HEK293 (cell line): Measurements from ENCODE around the gene ZNF438.
A peak's percentile ranks its signal among the peaks of the same experiment; 100 is the strongest.

ENCODE experiments used
- CTCF ChIA-PET: fragments of 350-600 bp; formaldehyde crosslinking; extraction: SDS; loops from one replicate; lab custom pipeline; 2021; ENCODE audit warnings: antibody characterized with exemption; lab: Yijun Ruan, JAX
- POLR2A ChIA-PET: fragments of 300-600 bp; formaldehyde crosslinking; extraction: SDS; loops from one replicate; lab custom pipeline; 2020; ENCODE audit warnings: antibody characterized with exemption, inconsistent platforms; lab: Yijun Ruan, JAX
- H3K27ac ChIP-seq: fragments of 200-500 bp; sonication (Bioruptor generic); 2 replicates; pipeline ENCODE4 v1.5.1; 2014; ENCODE audit warnings: low read depth, low read length, control low read depth, inconsistent platforms; ENCODE audit errors: extremely low read depth
- H3K36me3 ChIP-seq, 2 experiments: fragments of 200-500 bp in 1 of 2; sonication (Bioruptor generic) in 1 of 2; 1 replicate in 1 of 2; 2 replicates in 1 of 2; pipeline ENCODE4 v1.5.1; 2014 to 2017; ENCODE audit warnings: inconsistent platforms in 2 of 2, low read length in 2 of 2; ENCODE audit not compliant: control insufficient read depth in 2 of 2, insufficient read depth in 1 of 2
- H3K4me1 ChIP-seq: fragments of 200-500 bp; sonication (Bioruptor generic); 2 replicates; pipeline ENCODE4 v1.5.1; 2014; ENCODE audit warnings: mild to moderate bottlenecking, low read length, inconsistent platforms; ENCODE audit not compliant: control insufficient read depth, insufficient read depth
- H3K4me3 ChIP-seq: 2 replicates; pipeline ENCODE4 v1.5.1; 2011; ENCODE audit warnings: low read depth, mild to moderate bottlenecking, control low read depth, low read length, moderate library complexity
- H3K9me3 ChIP-seq: fragments of 200-500 bp; sonication (Bioruptor generic); 2 replicates; pipeline ENCODE4 v1.5.1; 2014; ENCODE audit warnings: low read depth, low read length, inconsistent platforms; ENCODE audit not compliant: control insufficient read depth, insufficient read depth
- FEZF1 ChIP-seq: fragments of 450-650 bp; formaldehyde crosslinking; IDR thresholded peaks from 2 replicates; pipeline ENCODE4 v1.5.1; 2016; ENCODE audit warnings: missing biosample characterization, missing genetic modification characterization
- IKZF3 ChIP-seq: fragments of 450-650 bp; IDR thresholded peaks from 2 replicates; pipeline ENCODE4 v1.5.0; 2018; ENCODE audit warnings: missing biosample characterization, mild to moderate bottlenecking, missing genetic modification characterization, moderate library complexity
- KLF17 ChIP-seq: fragments of 450-650 bp; formaldehyde crosslinking; IDR thresholded peaks from 2 replicates; pipeline ENCODE4 v1.5.1; 2016; ENCODE audit warnings: missing biosample characterization, missing genetic modification characterization
- MYNN ChIP-seq: fragments of 450-650 bp; formaldehyde crosslinking; IDR thresholded peaks from 2 replicates; pipeline ENCODE4 v1.5.1; 2016; ENCODE audit warnings: missing biosample characterization, missing genetic modification characterization, borderline replicate concordance
- PBX3 ChIP-seq: sonication (generic); formaldehyde crosslinking; IDR thresholded peaks from 2 replicates; pipeline ENCODE4 v1.8.1; 2022; ENCODE audit warnings: mild to moderate bottlenecking, moderate library complexity, missing genetic modification reagents
- PRDM10 ChIP-seq: fragments of 450-650 bp; formaldehyde crosslinking; IDR thresholded peaks from 2 replicates; pipeline ENCODE4 v1.5.1; 2016; ENCODE audit warnings: missing biosample characterization, missing genetic modification characterization
- SP3 ChIP-seq: fragments of 450-650 bp; formaldehyde crosslinking; IDR thresholded peaks from 2 replicates; pipeline ENCODE4 v1.5.1; 2016; ENCODE audit warnings: missing biosample characterization, missing genetic modification characterization
- YY1 ChIP-seq: fragments of 450-650 bp; formaldehyde crosslinking; IDR thresholded peaks from 2 replicates; pipeline ENCODE4 v1.5.1; 2018; ENCODE audit warnings: missing biosample characterization, missing genetic modification characterization
- ZBTB48 ChIP-seq: fragments of 450-650 bp; formaldehyde crosslinking; IDR thresholded peaks from 2 replicates; pipeline ENCODE4 v1.5.1; 2016; ENCODE audit warnings: missing biosample characterization, missing genetic modification characterization
- ZNF19 ChIP-seq: fragments of 450-650 bp; formaldehyde crosslinking; IDR thresholded peaks from 2 replicates; pipeline ENCODE4; 2016; ENCODE audit warnings: missing biosample characterization, missing genetic modification characterization, low read depth
- ZNF362 ChIP-seq: fragments of 450-650 bp; formaldehyde crosslinking; IDR thresholded peaks from 2 replicates; pipeline ENCODE4 v1.5.1; 2016; ENCODE audit warnings: missing biosample characterization, missing genetic modification characterization
- ZNF776 ChIP-seq: fragments of 450-650 bp; formaldehyde crosslinking; IDR thresholded peaks from 2 replicates; pipeline ENCODE4 v1.5.0; 2017; ENCODE audit warnings: missing biosample characterization, missing genetic modification characterization, borderline replicate concordance
- ZNF785 ChIP-seq: fragments of 450-650 bp; formaldehyde crosslinking; IDR thresholded peaks from 2 replicates; pipeline ENCODE4 v1.5.1; 2016; ENCODE audit warnings: missing biosample characterization, missing genetic modification characterization

ZNF438 gene

GRCh38 chr10:31011665-31012022, 20.0 kb downstream of the ZNF438 start:
- no peak overlapping the region for H3K27ac ChIP-seq
- ChIA-PET POLR2A (no interaction called here), CTCF (interaction anchor here (0.6 kb wide), 1 partner anchor 664 kb away, joined by 3 read pairs; no protein-coding TSS in a partner anchor)
- TF ChIP-seq SP3 (tag by site-specific recombination): no peak
- no peak for TF ChIP-seq ZNF19 (tag by site-specific recombination)
- TF ChIP-seq PBX3 (CRISPR knock-in tag): no peak
- no peak for TF ChIP-seq FEZF1
- no peak for TF ChIP-seq ZNF785 (tag by site-specific recombination)
- no peak overlapping the region for H3K4me3 ChIP-seq
- no peaks in the 10 kb centered on the region for H3K36me3 ChIP-seq
- H3K9me3 ChIP-seq: no peaks in the 10 kb centered on the region
- H3K4me1 ChIP-seq: no peaks in the 10 kb centered on the region

GRCh38 chr10:31011017-31011664, 20.5 kb downstream of the ZNF438 start:
- no peaks in the 10 kb centered on the region for H3K36me3 ChIP-seq
- CTCF ChIA-PET: interaction anchor here (0.6 kb wide), 1 partner anchor 663 kb away, joined by 3 read pairs; no protein-coding TSS in a partner anchor

More at GRCh38 chr10:31011017-31011664, 20.5 kb downstream of the ZNF438 start:
- H3K4me1 ChIP-seq: no peaks in the 10 kb centered on the region
- H3K9me3 ChIP-seq: no peaks in the 10 kb centered on the region
- POLR2A ChIA-PET: no interaction called here
- TF ChIP-seq KLF17 (tag by site-specific recombination): no peak
- TF ChIP-seq ZBTB48 (tag by site-specific recombination): no peak
- no peak for TF ChIP-seq PRDM10 (tag by site-specific recombination)
- 0 out of 2 replicates have a peak, but pooled peaks have one; percentile 2 for TF ChIP-seq ZNF362 (tag by site-specific recombination)
- no peak for TF ChIP-seq IKZF3
- TF ChIP-seq ZNF776 (tag by site-specific recombination): no peak
- TF ChIP-seq MYNN (tag by site-specific recombination): no peak
- TF ChIP-seq YY1 (tag by site-specific recombination): no peak
- no peak overlapping the region for H3K4me3 ChIP-seq
- no peak overlapping the region for H3K27ac ChIP-seq
